GM23248 (cell line): ENCODE results near the gene UBE2H. TPM values are rescaled to one million over a fixed set of nuclear protein-coding genes. Genes with fewer than 3 reads are reported as not detected.

Experiments
- DNase-seq: peaks from one replicate; pipeline ENCODE4 v3.0.0-alpha.2; 2015
- H2AFZ ChIP-seq: fragments of 200-600 bp; sonication (generic); 2 replicates; pipeline ENCODE4 v1.6.1; 2016; ENCODE audit warnings: antibody characterized with exemption
- H3F3A ChIP-seq: fragments of 200-600 bp; sonication (generic); 2 replicates; pipeline ENCODE4 v1.6.1; 2016; ENCODE audit warnings: mild to moderate bottlenecking, antibody characterized with exemption, mixed run types; ENCODE audit not compliant: insufficient read depth
- H3K27ac ChIP-seq: fragments of 200-600 bp; sonication (generic); 2 replicates; pipeline ENCODE4 v1.5.1; 2016; ENCODE audit warnings: mild to moderate bottlenecking
- H3K27me3 ChIP-seq: fragments of 200-600 bp; sonication (generic); replicated peaks from 2 replicates; pipeline ENCODE4 v1.6.1; 2016; ENCODE audit warnings: mild to moderate bottlenecking; ENCODE audit not compliant: insufficient read depth
- H3K36me3 ChIP-seq: fragments of 200-600 bp; sonication (generic); 2 replicates; pipeline ENCODE4 v1.6.1; 2016; ENCODE audit warnings: low read depth, mild to moderate bottlenecking
- H3K4me1 ChIP-seq: fragments of 200-600 bp; sonication (generic); 2 replicates; pipeline ENCODE4 v1.6.1; 2016; ENCODE audit warnings: mild to moderate bottlenecking; ENCODE audit not compliant: insufficient read depth
- H3K4me2 ChIP-seq: fragments of 200-600 bp; sonication (generic); one replicate; pipeline ENCODE4 v1.6.1; 2016; ENCODE audit warnings: mild to moderate bottlenecking; ENCODE audit not compliant: unreplicated experiment
- H3K4me3 ChIP-seq: fragments of 200-600 bp; sonication (generic); 2 replicates; pipeline ENCODE4 v1.5.1; 2016; ENCODE audit warnings: mild to moderate bottlenecking
- H3K79me2 ChIP-seq: fragments of 200-600 bp; sonication (generic); 2 replicates; pipeline ENCODE4 v1.6.1; 2016; ENCODE audit warnings: mild to moderate bottlenecking; ENCODE audit not compliant: insufficient read depth
- H3K9ac ChIP-seq: fragments of 200-600 bp; sonication (generic); 2 replicates; pipeline ENCODE4 v1.6.1; 2016; ENCODE audit warnings: mild to moderate bottlenecking
- H3K9me2 ChIP-seq: fragments of 200-600 bp; sonication (generic); 2 replicates; pipeline ENCODE4 v1.6.1; 2016; ENCODE audit warnings: mixed run types, mild to moderate bottlenecking, moderate library complexity; ENCODE audit not compliant: insufficient read depth
- H3K9me3 ChIP-seq: fragments of 200-600 bp; sonication (generic); one replicate; pipeline ENCODE4 v1.6.1; 2017; ENCODE audit warnings: low read depth
- H4K20me1 ChIP-seq: fragments of 200-600 bp; sonication (generic); 2 replicates; pipeline ENCODE4 v1.6.0; 2016; ENCODE audit not compliant: insufficient read depth
- EZH2 ChIP-seq: fragments of 200-600 bp; sonication (generic); IDR thresholded peaks from 2 replicates; pipeline ENCODE4 v1.6.1; 2018; ENCODE audit warnings: antibody characterized with exemption, mild to moderate bottlenecking; ENCODE audit not compliant: insufficient read depth, poor library complexity, severe bottlenecking
- EZH2phosphoT487 ChIP-seq: fragments of 200-600 bp; sonication (generic); IDR thresholded peaks from 2 replicates; pipeline ENCODE4 v1.6.1; 2018; ENCODE audit warnings: antibody characterized with exemption, moderate library complexity, mild to moderate bottlenecking, low read depth; ENCODE audit not compliant: insufficient read depth
- WGBS, 2 experiments: methylation state at CpG; one replicate each; pipeline ENCODE4 v1.1.6; 2015 to 2017; ENCODE audit warnings: low lambda C conversion rate in 2 of 2, low coverage in 1 of 2; ENCODE audit errors: missing lambda C conversion rate in 2 of 2; 5-methylcytosine and 5-hydroxymethylcytosine counted together
- in situ Hi-C: fragments of 300-500 bp; cut with MboI; formaldehyde crosslinking; loops from 2 replicates; pipeline ENCODE4 v1.15.0; 2020
- polyA plus RNA-seq: library from polyadenylated mRNA; unstranded; fragments of >200 nt; fragmentation: Nextera tagmentation; extraction: Ambion mirVana; gene quantifications from 2 replicates; pipeline ENCODE4 v1.2.1, GENCODE V29; 2016
- total RNA-seq: library from RNA; depleted of rRNA; stranded (reverse); fragments of >200 nt; shearing (Covaris generic); gene quantifications from 2 replicates; pipeline ENCODE4 v1.2.3, GENCODE V29; 2014

The UBE2H gene
- total and polyA plus RNA-seq, 2 experiments from 2014 or later, result 40.7 to 44.4 TPM

DNA sequence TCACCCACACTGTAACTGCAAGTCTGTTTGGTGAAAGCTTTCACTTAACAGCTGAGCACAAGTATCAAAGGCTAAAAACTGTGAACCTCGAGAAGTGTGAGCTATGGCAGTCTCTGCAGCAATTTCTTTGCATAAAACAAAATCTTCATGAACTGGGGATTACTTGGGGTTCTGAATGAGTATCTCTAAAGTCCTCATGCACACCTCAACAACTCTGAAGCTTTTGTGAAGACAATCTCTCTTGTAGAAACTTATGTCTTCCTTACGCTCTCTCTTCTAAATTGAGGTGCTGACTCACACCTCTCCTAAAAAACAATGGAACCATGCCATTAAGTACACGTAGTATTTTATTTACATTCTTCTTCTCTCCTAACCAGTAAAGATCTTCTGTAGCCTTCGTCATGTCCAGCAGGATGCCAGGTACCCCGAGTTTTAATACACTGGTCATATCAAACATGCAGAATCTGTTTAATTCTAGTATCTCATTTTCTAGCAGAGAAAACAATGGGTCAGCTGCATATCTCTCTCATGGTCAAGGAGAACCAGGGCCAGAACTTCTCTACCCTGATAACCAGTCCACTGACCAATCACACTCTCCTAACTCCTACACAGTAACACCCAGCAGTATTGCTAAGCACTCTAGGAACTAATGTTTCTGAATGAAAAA, 76.9 kb downstream of the UBE2H start:
- H3K36me3 ChIP-seq, result peaks cover 29% of the 10 kb centered on the region; the same call in 1 of the 2 replicates
- H3K9me2 ChIP-seq, result no peaks in the 10 kb centered on the region; the same call in 1 of the 2 replicates
- peak overlapping the region; percentile 55 for H3K27ac ChIP-seq
- peaks cover 22% of the 10 kb centered on the region; the same call in 1 of the 2 replicates for H3F3A ChIP-seq
- WGBS, 2 experiments, result 61% methylated on average over 5 of the region's 5 CpGs
- no peaks in the 10 kb centered on the region for H3K9me3 ChIP-seq
- H3K4me3 ChIP-seq, result peak overlapping the region; percentile 50
- no peaks in the 10 kb centered on the region for H3K27me3 ChIP-seq
- H3K79me2 ChIP-seq, result peaks cover 73% of the 10 kb centered on the region
- no peak overlapping the region for H3K9ac ChIP-seq
- H4K20me1 ChIP-seq, result no peaks in the 10 kb centered on the region
- DNase-seq, result peak; percentile 76
- no peak for TF ChIP-seq EZH2
- peak overlapping the region; percentile 61 for H3K4me2 ChIP-seq
- peaks cover 34% of the 10 kb centered on the region for H3K4me1 ChIP-seq
- in situ Hi-C loops, result no loop called here
- no peak overlapping the region for H2AFZ ChIP-seq

DNA sequence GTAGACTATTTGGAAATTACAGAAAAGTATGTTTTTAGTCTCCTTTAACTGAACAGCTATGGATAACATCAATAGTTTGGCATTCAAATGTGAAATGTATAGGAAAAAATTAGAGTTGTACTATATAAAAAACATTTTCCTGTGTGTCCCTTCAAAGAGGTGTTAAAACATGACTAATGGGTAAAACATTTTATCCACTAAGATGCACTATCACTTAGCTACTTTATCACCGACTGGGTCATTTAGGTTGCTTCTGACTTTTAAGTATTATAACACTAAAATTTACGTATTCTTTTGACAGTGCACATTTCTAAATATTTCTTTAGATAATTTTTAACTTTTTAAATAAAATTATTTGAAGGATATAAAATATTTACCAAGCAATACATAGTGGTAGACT, 77.6 kb downstream of the UBE2H start:
- peak overlapping the region; percentile 61 for H3K4me2 ChIP-seq
- H4K20me1 ChIP-seq, result no peaks in the 10 kb centered on the region
- peaks cover 75% of the 10 kb centered on the region for H3K79me2 ChIP-seq

DNA sequence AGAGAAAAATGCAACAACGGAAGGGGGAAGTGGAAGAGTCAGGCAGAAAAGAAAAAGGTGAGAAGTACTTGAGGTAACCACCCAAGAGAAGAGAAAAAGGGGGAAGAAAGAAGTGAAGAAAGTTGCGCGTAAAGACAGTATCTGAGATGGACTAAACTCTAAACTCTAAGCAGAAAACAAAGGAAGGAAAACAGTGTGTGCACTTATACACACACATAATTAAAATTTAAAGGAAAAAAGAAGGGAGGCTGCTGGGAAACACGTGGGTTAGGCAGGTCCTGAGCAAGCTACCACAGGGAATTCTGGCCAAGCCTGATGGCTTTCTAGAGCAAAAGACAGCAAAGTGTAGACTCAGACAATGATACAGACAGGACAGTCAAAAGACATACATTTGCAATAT, 78.0 kb downstream of the UBE2H start:
- H3K4me2 ChIP-seq, result no peak overlapping the region
- H3K27ac ChIP-seq, result no peak overlapping the region
- H3K9me2 ChIP-seq, result no peaks in the 10 kb centered on the region; the same call in 1 of the 2 replicates
- peaks cover 28% of the 10 kb centered on the region; the same call in 1 of the 2 replicates for H3K36me3 ChIP-seq
- WGBS, 2 experiments, result 86% methylated on average over 4 of the region's 4 CpGs
- H3F3A ChIP-seq, result peaks cover 22% of the 10 kb centered on the region; the same call in 1 of the 2 replicates
- in situ Hi-C loops, result no loop called here
- no peak for TF ChIP-seq EZH2
- TF ChIP-seq EZH2phosphoT487, result no peak
- H3K4me3 ChIP-seq, result no peak overlapping the region
- no peak overlapping the region for H2AFZ ChIP-seq
- H3K9me3 ChIP-seq, result no peaks in the 10 kb centered on the region
- H3K9ac ChIP-seq, result no peak overlapping the region
- no peak for DNase-seq
- H3K4me1 ChIP-seq, result peaks cover 34% of the 10 kb centered on the region
- H4K20me1 ChIP-seq, result no peaks in the 10 kb centered on the region
- peaks cover 72% of the 10 kb centered on the region for H3K79me2 ChIP-seq
- no peaks in the 10 kb centered on the region for H3K27me3 ChIP-seq

More for the DNA sequence above, 77.6 kb downstream of the UBE2H start:
- Histone ChIP-seq H3K4me3 (peak overlapping the region; percentile 50; the same call in 1 of the 2 replicates), H3K9me2 (no peaks in the 10 kb centered on the region; the same call in 1 of the 2 replicates), H3K4me1 (peaks cover 34% of the 10 kb centered on the region), H3K36me3 (peaks cover 28% of the 10 kb centered on the region; the same call in 1 of the 2 replicates), H3F3A (peaks cover 22% of the 10 kb centered on the region; the same call in 1 of the 2 replicates), H3K9me3 (no peaks in the 10 kb centered on the region), H3K9ac (no peak overlapping the region), H3K27me3 (no peaks in the 10 kb centered on the region), H3K27ac (peak overlapping the region; percentile 55; the same call in 1 of the 2 replicates), H2AFZ (no peak overlapping the region)
- 81 to 87% methylated on average over 2 of the region's 2 CpGs for WGBS, 2 experiments
- no peak for DNase-seq
- in situ Hi-C loops, result no loop called here
- TF ChIP-seq EZH2 (no peak), EZH2phosphoT487 (no peak)

DNA sequence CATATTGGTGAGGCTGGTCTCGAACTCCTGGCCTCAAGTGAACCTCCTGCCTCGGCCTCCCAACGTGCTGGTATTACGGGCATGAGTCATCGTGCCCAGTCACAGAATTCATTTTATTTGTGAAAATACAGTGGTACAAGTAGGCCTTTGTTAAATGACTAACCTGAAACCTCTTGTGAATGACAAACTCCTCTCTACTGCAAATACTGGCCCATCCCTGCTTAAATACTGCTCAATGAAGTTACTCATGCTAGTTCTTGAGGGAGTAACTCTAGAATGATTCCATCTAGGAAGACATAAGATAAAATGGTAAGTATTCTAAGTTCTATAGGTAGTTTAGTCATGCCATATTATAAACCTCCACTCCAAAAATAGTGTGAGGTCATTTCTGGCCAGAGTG, 80.7 kb downstream of the UBE2H start:
- no peak overlapping the region for H3K4me3 ChIP-seq
- no peaks in the 10 kb centered on the region for H3K27me3 ChIP-seq
- no peak for TF ChIP-seq EZH2phosphoT487
- no peak for TF ChIP-seq EZH2
- H3K9me2 ChIP-seq, result no peaks in the 10 kb centered on the region; the same call in 1 of the 2 replicates
- H4K20me1 ChIP-seq, result no peaks in the 10 kb centered on the region
- peaks cover 9% of the 10 kb centered on the region; the same call in 1 of the 2 replicates for H3K36me3 ChIP-seq
- peaks cover 54% of the 10 kb centered on the region for H3K79me2 ChIP-seq
- no peak overlapping the region for H2AFZ ChIP-seq
- no peaks in the 10 kb centered on the region for H3K9me3 ChIP-seq
- in situ Hi-C loops, result no loop called here
- H3F3A ChIP-seq, result peaks cover 14% of the 10 kb centered on the region
- no peak overlapping the region for H3K4me2 ChIP-seq
- no peak overlapping the region for H3K27ac ChIP-seq
- no peak for DNase-seq
- H3K9ac ChIP-seq, result no peak overlapping the region
- peaks cover 26% of the 10 kb centered on the region for H3K4me1 ChIP-seq
- WGBS, 2 experiments, result 84 to 85% methylated on average over 5 of the region's 5 CpGs
